ENCODE measurements around the gene GNB1. TPM values are rescaled to one million over a fixed set of nuclear protein-coding genes. Genes with fewer than 3 reads are reported as not detected.

Gene GNB1
- total and polyA plus RNA-seq, 9 of the 15 experiments (the other 6 are each of a cell fraction or from before 2014, with no cell fraction given): 34.3 to 388 (median 114) TPM

DNA sequence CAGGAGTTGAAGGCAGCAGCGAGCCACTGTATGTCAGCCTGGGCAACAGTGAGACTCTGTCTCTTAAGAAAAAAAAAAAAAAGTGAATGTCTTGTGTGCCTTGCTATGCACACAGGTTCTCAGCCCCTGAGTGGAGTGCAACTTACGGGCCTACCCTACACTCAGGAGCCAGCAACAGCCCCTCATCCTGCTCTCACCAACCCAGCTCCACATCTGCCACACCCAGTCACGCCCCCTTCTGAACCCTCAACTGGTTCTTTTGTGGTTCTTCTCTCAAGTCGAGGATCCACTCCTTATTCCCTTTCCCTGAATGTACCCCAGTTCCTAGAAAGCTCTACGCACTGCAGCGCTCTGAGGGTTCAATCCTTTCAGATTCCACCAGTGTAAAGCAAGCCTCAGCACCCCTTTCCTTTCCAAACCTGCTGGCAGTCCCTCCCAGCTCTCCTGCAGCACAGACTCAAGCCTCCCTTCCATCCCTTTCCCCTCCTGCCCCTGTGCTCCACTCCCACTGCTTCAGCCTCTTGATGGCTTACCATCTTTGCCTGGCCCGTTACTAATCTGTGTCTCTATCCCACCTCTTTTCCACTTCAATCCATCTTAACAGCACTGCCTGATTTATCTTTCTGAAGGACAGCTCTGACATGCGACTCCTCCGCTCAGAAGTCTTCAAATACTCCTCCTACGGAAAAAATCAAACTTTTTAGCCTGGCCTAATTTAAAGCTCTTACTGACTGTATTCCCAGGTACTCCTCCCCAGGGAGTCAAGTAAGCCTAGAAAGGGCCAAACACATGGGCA is 38.1 kb downstream of the GNB1 start (continued):
- TF ChIP-seq CBX5 (IDR thresholded peaks at IDR 0.05; ENCODE audit: borderline replicate concordance, low read depth): no peak

DNA sequence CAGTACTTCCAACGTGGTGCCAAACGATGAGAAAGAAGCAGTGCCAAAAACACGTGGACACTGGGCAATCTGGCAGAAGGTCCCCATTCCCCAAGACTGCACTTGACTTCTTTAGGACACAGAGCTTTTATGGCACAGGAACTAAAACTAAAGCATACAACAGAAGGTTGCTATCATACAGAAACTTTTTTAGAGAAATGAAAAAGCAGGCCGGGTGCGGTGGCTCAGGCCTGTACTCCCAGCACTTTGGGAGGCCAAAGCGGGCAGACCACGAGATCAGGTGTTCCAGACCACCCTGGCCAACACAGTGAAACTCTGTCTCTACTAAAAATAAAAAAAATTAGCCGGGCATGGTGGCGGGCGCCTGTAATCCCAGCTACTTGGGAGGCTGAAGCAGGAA is 43.0 kb downstream of the GNB1 start:
- peaks cover 7 to 17% of the 10 kb centered on the region in 2 experiments; a peak in 3 of 5 replicates for H3K4me1 ChIP-seq (replicated peaks in 1 of 2; ENCODE audit: control insufficient read depth in 2 of 2, insufficient read depth in 2 of 2, low read length in 2 of 2)
- intact Hi-C loops (cut with micrococcal nuclease): no loop called here
- H3K4me2 ChIP-seq (ENCODE audit: insufficient read depth, low read length): no peak overlapping the region
- no peak overlapping the region; the same call in 2 of the 3 replicates for H3K27ac ChIP-seq (ENCODE audit: extremely low read depth, low read depth, low read length)
- no peak overlapping the region for H3K4me3 ChIP-seq
- ChIA-PET CTCF (ENCODE audit: low intra/inter-chr PET ratio) (no interaction called here), POLR2A (interaction anchor here (0.8 to 1.6 kb wide), 4 partner anchors 9 to 20 kb away, joined by 3 to 7 read pairs (median 4); no protein-coding TSS in a partner anchor)
- no peaks in the 10 kb centered on the region for H3K9me1 ChIP-seq (ENCODE audit: control insufficient read depth, insufficient read depth, low read length)
- no TSS peak for BruUV-seq (replicated peaks)
- H3K27me3 ChIP-seq (ENCODE audit: control insufficient read depth in 2 of 2, insufficient read depth in 2 of 2, low read length in 2 of 2): no peaks in the 10 kb centered on the region
- FAIRE-seq: no peak
- H3K9ac ChIP-seq (ENCODE audit: insufficient read depth in 1 of 2, low read depth in 2 of 2, low read length in 2 of 2): peak overlapping the region in 1 of 2 experiments; percentile 43; a peak in 1 of 4 replicates
- H4K20me1 ChIP-seq (replicated peaks; ENCODE audit: control insufficient read depth, insufficient read depth, low read length): peaks cover 21% of the 10 kb centered on the region
- H3K9me3 ChIP-seq (replicated peaks; ENCODE audit: control insufficient read depth, insufficient read depth, low read depth, low read length): no peaks in the 10 kb centered on the region
- DNase-seq (ENCODE audit: extremely low read depth in 1 of 4, low spot score in 3 of 4): no peak
- peaks cover 83% of the 10 kb centered on the region for H3K79me2 ChIP-seq (ENCODE audit: control insufficient read depth, insufficient read depth, low read length)
- H3K36me3 ChIP-seq (ENCODE audit: control insufficient read depth, insufficient read depth, low read length): peaks cover 32% of the 10 kb centered on the region
- whole genome bisulfite sequencing (ENCODE audit: insufficient coverage, low coverage, missing lambda C conversion rate): 85% methylated on average over 10 of the region's 10 CpGs
- no peak for TF ChIP-seq SMAD2 (IDR thresholded peaks at IDR 0.05; ENCODE audit: low read depth, low read length)
- TF ChIP-seq, protein P1, sequence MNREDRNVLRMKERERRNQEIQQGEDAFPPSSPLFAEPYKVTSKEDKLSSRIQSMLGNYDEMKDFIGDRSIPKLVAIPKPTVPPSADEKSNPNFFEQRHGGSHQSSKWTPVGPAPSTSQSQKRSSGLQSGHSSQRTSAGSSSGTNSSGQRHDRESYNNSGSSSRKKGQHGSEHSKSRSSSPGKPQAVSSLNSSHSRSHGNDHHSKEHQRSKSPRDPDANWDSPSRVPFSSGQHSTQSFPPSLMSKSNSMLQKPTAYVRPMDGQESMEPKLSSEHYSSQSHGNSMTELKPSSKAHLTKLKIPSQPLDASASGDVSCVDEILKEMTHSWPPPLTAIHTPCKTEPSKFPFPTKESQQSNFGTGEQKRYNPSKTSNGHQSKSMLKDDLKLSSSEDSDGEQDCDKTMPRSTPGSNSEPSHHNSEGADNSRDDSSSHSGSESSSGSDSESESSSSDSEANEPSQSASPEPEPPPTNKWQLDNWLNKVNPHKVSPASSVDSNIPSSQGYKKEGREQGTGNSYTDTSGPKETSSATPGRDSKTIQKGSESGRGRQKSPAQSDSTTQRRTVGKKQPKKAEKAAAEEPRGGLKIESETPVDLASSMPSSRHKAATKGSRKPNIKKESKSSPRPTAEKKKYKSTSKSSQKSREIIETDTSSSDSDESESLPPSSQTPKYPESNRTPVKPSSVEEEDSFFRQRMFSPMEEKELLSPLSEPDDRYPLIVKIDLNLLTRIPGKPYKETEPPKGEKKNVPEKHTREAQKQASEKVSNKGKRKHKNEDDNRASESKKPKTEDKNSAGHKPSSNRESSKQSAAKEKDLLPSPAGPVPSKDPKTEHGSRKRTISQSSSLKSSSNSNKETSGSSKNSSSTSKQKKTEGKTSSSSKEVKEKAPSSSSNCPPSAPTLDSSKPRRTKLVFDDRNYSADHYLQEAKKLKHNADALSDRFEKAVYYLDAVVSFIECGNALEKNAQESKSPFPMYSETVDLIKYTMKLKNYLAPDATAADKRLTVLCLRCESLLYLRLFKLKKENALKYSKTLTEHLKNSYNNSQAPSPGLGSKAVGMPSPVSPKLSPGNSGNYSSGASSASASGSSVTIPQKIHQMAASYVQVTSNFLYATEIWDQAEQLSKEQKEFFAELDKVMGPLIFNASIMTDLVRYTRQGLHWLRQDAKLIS (CRISPR knock-in tag; IDR thresholded peaks at IDR 0.05): no peak
- no peak for TF ChIP-seq ZNF133 (CRISPR knock-in tag; IDR thresholded peaks at IDR 0.05)
- TF ChIP-seq RBM17 (IDR thresholded peaks at IDR 0.05; ENCODE audit: borderline replicate concordance, low read depth, low read length): no peak
- TF ChIP-seq, protein P2, sequence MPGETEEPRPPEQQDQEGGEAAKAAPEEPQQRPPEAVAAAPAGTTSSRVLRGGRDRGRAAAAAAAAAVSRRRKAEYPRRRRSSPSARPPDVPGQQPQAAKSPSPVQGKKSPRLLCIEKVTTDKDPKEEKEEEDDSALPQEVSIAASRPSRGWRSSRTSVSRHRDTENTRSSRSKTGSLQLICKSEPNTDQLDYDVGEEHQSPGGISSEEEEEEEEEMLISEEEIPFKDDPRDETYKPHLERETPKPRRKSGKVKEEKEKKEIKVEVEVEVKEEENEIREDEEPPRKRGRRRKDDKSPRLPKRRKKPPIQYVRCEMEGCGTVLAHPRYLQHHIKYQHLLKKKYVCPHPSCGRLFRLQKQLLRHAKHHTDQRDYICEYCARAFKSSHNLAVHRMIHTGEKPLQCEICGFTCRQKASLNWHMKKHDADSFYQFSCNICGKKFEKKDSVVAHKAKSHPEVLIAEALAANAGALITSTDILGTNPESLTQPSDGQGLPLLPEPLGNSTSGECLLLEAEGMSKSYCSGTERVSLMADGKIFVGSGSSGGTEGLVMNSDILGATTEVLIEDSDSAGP (CRISPR knock-in tag; IDR thresholded peaks at IDR 0.05): no peak
- no peak for TF ChIP-seq RFX5 (IDR thresholded peaks at IDR 0.05; ENCODE audit: low read depth, low read length)
- TF ChIP-seq NFE2L1 (tag; IDR thresholded peaks at IDR 0.05; ENCODE audit: borderline replicate concordance, low read depth): no peak
- no peak for TF ChIP-seq RAD21 (CRISPR knock-in tag; conservative IDR thresholded peaks at IDR 0.05 in 1 of 2, IDR thresholded peaks at IDR 0.05 in 1 of 2)
- no peak for TF ChIP-seq MAFK (IDR thresholded peaks at IDR 0.05; ENCODE audit: low read length)
- TF ChIP-seq MAFF (IDR thresholded peaks at IDR 0.05; ENCODE audit: low read length): no peak
- no peak for TF ChIP-seq GTF2E2 (tag; IDR thresholded peaks at IDR 0.05)
- TF ChIP-seq SNAPC5 (CRISPR knock-in tag; IDR thresholded peaks at IDR 0.05): no peak
- no peak for TF ChIP-seq ZNF444 (CRISPR knock-in tag; IDR thresholded peaks at IDR 0.05)
- TF ChIP-seq FOXJ2 (tag; IDR thresholded peaks at IDR 0.05): no peak
- no peak for ATAC-seq
- in situ Hi-C loops (cut with MboI): no loop called here
- H2AFZ ChIP-seq (ENCODE audit: low read depth, low read length): no peak overlapping the region
